T-helper 22 cell (primary cell): ENCODE results near the gene RBL2.

Experiments used
- DNase-seq: peaks from one replicate; pipeline ENCODE4 v3.0.0-alpha.2; 2020; ENCODE audit warnings: low read depth

The RBL2 gene

DNA sequence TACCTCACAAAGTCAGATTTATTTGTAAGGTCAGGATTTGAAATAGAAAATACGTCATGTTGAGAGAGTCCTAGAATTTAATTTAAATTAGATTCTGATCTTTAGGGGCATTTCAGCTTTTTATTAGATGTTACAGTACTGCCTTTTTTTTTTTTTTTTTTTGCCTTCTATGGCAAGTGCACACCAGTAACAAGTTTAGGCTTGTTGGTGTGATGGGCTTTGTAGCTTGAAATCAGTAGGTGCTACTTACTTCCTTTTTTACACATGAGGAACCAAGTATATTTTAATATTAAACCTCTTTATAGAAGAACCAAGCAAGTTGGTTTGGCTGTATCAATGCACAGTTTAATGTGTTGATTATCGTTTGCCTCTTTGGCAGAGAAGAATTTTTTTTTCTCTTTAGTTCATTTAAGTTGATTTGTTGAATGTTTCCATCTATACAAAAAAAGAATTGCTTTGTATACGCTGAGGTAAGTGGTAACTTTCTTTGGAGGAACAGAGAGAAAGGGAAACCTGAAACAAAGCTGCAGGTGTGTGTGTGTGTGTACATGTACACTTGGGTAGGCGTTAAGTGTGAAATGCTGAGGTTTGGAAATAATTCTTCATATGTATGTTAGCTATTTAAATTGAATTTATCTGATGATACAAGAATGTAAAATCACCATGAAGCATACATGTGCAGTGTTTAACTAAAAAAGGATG is 15.7 kb downstream of the RBL2 start:
- no peak for DNase-seq

DNA sequence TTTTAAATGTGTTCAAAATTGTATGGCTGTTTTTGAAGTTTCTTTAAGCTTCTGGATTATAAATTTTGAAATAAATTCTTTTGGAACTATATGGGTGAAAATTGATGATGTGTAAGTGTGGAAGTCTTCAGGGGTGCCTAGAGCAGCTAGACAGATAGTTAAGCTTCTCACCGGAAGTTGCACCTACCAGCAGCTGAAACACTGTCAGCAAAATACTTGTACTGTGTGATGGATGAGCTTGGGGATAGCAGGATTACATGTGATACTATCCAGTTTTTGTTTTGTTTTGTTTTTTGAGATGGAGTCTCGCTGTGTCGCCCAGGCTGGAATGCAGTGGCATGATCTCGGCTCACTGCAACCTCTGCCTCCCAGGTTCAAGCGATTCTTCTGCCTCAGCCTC is 19.7 kb downstream of the RBL2 start:
- DNase-seq: no peak

DNA sequence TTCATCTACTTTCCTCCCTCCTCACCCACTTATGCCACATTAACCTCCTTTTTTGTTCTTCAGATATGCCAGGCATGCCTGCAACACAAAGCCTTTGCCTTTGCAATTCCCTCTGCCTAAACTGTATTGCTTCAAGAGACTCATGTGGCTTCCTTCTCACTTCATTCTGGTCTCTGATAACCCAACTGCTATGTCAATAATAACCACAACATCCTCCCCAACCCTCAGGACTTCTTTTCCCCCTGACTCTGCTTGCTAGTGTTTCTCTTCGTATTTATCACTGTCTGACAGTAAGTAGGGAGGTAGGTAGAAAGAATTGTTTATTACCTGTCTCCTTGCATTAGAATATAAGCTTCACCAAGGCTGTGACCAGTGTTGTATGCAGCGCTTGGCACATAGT is 22.4 kb downstream of the RBL2 start:
- DNase-seq: peak; percentile 37

DNA sequence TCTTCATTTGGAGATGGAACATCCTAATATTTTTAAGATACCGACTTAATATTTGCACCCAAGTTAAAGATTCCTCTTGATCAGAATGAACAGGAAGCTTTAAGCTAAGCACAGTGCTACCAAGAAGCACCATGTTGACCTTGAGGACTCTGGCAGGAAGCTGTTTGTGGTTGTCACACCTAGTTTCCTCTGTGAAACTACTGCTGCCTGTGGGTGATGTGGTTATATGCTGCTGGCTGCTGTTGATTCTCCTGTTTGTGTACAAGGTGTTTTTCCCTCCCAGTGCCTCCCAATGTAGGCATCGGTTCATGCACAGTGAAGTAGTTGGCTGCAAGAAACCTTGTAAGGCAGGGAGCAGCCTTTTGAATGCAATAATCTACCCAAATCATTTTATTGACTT is 23.4 kb downstream of the RBL2 start:
- DNase-seq: peak; percentile 72

DNA sequence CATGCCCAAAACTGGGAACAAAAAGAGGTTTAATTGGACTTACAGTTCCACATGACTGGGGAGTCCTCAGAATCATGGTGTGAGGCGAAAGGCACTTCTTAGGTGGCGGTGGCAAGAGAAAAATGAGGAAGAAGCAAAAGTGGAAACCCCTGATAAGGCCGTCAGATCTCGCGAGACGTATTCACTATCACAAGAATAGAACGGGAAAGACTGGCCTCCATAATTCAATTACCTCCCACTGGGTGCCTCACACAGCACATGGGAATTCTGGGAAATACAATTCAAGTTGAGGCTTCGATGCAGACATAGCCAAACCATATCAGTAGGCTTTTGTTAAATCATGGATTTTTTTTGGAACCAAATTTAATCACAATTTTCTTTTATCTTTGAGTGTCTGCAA is 24.4 kb downstream of the RBL2 start:
- DNase-seq: no peak

DNA sequence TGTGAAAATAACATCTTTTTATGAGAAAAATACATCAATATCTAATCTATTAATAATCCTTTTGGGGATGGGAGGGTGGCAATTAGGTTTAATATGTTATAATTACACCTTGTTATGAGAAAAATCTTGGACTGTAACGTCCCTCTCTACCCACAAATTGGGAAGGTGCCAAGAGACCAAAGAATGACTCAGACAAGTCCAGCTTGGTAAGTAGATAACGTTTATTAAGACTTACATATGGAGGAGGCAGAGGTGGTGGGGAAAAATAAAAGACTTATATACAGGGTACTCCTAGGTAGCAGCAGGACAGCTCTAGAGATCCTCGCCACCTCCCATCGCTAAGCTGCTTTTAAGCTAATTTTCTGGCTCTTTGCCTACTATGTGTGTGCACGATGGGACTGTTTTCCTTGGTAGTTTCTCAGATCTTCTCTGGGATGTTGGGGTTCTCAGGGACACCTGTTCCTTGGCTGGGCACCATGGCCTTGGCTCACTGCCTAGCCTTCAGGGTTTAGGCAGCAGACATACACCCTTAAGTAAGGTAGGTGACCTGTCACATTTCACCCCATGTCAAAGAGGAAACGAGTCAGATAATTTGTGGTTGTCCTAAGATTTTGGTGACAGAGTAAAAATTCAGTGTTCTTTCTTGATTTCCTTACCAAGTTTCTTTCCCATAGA is 31.5 kb downstream of the RBL2 start:
- DNase-seq: no peak

DNA sequence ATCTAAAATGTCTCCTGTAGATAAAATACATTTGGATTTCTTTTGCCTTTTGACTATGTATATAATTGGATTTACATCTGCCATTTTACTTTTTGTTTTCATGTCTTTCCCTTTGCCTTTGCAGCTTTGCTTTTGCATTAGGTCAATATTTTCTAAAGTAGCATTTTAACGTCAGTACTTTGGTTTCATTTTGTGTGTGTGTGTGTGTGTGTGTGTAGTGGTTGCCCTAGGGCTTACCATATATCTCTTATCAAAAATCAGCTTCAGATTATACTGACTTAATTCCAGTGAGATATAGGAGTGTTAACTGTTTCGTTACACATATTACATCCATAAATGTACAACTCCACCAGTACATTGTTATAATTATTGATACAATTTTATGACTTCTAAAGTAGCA is 42.6 kb downstream of the RBL2 start:
- DNase-seq: no peak

DNA sequence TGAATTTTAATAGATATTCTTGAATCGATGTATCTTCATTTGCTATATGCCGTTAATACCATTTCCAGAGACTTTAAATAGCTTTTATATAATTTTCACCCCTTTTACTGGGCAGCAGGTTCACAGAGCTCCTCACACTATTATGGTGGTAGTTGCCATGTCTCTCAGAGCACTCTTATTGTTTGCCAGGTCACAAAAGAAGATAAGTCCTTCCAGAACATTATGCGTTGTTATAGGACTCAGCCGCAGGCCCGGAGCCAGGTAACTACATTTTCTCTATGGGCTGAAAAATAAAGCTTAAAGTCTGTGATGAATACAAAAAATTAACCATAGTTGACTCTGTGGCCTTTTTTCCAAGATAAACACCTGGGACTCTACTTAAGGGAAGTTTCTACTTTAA is 44.7 kb downstream of the RBL2 start:
- no peak for DNase-seq

DNA sequence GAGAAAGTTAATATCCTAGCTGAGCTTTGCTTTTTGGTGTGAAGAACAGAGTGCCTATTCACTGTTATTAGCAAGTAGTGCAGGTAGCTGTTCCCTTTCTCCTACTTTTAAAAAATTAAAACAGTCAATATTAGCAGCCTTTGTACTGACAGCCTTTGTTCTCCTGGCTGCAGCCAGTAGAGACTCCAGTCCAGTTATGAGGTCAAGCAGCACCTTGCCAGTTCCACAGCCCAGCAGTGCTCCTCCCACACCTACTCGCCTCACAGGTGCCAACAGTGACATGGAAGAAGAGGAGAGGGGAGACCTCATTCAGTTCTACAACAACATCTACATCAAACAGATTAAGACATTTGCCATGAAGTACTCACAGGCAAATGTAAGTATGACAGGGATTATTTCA is 46.1 kb downstream of the RBL2 start:
- no peak for DNase-seq

DNA sequence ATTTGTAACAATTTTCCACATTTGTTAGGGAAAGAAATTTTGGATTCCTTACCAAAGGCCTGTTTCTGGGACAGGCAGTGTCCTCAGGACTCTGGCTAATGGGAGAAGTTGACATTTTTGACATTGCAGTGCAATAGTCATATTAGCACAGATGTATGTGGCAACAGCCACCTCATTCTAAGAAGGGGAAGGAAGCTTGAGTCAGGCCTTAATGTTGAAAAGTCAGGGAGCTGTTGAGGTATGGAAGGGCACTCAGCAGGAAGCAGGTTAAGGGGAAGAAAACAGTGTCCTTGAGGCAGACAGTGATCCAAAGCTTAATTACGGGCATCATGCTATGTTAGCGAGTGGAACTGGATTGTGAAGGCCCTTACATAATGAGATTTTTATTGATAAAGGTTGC is 47.9 kb downstream of the RBL2 start:
- no peak for DNase-seq

DNA sequence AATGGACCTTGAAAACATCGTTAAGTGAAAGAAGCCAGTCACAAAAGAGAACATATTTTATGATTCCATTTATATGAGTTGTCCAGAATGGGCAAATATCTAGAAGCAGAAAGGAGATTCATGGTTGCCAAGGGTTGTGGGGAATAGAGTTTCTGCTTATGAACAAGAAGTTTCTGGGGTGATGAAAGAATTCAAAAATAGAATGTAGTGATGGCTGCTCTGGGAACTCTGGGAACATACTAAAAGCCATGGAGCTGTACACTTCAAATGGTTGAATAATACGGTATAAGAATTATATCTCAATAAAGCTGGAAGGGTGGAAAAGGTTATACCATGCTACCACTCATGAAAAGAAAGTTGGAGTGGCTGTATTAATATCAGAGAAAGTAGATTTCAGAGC is 50.3 kb downstream of the RBL2 start:
- DNase-seq: no peak

DNA sequence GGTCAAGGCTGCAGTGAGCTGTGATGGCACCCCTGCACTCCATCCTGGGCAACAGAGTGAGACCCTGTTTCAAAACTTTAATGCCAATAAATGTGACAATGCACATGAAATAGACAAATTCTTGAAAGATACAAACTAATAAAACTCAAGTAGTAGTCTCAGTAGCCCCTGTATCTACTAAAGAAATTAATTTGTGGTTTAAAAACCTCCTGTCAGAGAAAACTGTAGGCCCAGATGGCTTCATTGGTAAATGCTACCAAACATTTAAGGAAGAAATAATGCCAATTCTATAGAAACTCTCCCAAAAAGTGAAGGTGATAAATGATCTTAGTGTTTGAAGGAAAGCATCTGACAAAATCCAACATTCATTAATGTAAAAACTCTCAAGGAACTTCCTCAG is 52.0 kb downstream of the RBL2 start:
- no peak for DNase-seq

DNA sequence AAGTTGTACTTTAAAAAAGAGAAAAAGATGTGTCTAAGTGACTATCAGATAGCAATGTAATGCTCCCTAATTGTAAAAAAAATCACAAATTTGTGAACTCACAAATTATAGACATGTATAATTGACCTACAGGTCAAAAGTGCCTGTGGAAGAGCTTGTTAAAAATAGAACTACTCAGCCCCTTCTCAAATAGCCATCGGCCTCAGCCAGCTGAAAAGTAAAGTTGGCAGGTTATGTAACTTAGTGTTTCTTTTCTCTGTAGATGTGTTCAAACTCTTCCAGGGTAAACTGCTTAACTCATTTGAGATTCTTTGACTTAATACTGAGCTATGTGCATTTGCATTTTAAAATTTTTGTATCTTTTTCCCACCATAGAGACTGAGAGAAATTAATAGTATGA is 55.5 kb downstream of the RBL2 start:
- DNase-seq: no peak

DNA sequence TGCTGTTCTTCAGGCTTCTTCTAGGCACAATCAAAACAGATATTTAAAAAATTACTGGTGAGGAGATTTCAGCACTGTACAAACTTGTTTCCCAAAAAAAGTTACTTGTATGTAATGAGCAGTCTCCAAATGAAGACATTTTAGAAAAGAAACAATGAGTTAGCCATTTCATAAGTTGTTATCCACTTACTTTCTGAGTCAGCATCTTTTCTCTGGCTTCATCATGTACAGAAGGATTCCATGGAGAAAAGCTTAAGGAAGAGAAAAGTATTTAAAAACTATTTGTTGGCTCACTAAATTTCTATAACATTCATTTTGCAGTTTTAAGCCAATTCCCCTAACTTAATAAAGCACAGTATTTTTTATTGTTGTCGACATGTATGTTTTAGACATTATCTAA is 58.2 kb downstream of the RBL2 start:
- no peak for DNase-seq

DNA sequence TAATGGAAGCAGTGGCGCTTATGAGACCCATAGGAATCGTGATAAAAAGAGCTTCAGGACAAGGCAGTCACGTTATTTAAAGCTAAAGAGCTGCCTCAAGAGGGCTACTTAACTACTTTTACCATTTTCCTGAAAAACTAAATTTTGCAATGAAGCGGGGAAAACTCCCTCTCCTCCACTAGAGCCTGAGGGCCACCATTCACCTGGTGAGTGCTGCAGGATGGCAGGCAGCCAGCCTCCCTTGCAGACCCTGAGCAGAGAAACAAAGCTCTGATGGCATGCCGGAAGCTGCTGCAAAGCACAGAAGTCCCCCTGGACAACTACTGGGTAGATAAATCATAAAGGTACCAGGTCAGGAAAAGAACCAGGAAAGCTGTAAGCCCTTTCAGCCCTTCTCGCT is 60.4 kb downstream of the RBL2 start:
- DNase-seq: no peak

DNA sequence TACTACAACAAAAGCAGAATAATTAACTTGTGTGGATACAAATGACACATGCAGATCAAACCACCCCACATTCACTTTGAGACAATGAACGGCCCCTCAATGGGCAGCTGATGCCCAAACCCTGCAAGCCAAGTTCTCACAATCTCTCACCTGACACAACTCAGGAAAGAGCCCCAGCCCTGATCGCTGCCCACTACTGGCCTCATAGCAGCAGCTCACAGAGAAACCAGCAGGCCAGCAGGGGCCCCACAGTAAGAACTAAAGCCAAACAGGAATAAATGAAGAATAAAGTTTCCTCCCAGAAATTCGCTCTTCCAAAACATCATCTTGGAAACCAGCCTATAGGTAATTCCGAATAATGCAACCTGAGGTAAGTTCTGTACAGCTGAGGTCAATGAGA is 61.1 kb downstream of the RBL2 start:
- DNase-seq: no peak

DNA sequence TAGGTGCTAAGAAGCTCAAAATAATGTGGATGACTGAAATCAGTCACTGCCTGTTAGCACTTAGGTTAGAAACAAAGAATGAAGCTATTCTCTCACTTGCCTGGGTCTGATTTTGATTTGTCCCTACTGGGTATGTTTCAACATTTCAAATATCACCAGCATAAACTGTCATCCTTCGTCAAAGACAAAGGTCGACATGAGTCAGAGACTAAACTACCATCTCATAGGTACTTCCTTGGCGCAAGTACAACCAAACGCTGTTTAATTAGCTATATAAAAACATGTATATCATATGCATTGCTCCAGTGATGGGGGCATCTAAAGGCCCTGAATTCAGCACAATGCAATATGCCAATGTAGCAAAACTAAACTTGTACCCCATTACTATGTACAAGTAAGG is 64.7 kb downstream of the RBL2 start:
- no peak for DNase-seq

DNA sequence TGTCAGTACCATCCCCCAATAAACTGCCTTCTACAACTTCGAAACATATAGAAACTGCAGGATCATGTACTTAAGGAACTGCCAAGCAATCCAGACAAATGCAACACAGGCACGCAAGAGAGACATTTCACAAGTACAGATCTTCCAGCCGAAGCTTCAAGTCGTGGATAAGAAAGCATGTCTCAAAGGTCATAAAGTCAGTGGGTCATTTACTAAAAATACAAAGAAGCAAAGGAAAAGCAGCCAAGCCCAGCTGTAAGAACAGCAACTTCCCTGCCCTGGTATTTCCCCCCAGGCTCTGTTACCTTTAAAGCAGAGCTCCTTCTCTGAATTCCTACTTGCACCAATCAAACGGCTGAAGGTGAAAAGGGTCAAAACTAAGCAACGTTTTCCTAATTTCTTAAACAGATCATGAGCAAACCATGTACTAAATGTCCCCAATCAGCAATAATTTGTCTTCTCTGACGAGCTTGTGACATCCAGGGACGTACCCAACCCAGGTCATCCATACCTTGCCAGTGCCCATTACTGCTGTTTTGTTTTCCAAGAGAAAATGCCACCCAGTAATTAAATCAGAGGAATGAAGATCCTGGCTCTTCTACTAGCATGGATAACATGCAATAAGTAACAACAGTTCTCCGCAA is 67.1 kb downstream of the RBL2 start:
- no peak for DNase-seq

DNA sequence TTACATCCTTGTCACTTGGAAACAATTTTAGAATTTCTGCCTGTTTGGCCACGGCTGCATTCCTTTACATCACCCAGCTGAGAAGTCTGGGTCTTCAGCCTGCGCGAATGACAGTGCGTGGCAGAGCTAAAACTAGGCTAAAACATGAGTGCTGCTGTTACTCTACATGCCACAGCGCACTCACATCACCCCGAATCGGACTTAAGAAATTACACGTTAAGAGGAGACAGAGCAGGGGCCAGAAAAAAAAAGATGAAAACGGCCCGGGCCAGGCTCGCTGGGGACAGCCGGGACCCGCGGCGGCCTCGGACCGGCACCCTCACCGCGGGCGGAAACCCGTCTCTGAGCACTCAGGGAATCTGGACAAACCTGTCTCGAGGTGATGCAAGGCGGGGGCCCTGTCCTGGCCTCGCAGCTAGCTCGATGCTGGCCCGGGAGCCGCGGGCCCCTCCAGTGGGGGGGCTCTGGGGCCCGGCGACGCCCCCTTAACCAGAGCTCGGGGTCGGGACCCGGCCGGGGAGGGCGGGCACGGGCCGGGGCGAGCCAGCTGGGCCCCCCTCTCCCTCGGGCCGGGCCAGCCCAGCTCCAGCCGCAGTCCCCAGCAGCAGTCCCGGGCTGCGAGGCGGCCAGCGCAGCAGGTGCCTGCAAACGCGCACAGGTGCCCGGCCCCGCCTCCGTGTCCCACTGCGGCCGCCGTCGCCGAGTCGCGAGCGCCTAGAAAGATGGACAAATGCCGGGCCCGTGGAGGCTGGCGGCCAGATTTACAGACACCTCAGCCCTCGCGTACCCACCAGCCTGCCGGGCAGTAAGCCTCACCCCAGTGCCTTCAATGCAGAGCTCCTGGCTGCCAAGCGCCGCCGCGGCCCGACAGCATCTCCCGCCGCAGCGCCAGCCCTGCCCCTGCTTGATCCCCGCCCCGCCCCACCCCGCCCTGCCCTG is 68.3 kb downstream of the RBL2 start, which contains the start of gene AKTIP:
AKTIP (minus strand) TSS at position 879 of the 939 bp plus-strand sequence. CDS start 2,950 bp downstream, outside the sequence.
- no peak for DNase-seq

DNA sequence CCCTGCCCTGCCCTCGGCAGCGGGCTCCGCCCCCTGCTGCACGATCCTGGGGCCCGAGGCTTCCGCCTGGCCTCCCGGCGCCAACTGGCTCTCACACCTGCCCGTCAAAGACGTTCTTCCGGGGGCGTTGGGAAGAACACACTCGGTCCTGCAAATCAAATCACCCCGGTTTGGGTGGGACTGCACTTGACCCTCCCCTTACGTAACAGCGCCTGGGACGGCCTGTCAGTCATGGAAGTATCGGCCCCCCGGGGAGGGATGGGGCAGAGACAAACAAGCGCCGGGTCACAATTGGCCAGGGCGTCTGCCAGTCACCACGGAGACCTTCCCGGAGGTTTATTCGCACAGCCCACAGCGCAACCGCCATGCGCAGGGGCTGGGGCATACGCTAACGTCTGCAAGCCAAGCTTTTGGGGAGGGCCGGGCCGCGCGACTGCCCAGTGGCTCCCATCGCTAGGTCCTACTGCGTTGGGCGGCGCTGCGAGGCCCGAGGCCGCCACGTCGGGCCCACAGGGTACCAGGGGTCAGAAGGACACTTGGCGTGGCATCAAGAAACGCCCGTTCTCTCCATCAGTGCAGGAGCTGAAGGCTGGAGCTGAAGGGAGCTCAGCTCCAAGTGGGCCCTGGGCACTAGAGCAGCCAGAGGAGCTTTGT is 69.1 kb downstream of the RBL2 start:
- peak; percentile 100 for DNase-seq

DNA sequence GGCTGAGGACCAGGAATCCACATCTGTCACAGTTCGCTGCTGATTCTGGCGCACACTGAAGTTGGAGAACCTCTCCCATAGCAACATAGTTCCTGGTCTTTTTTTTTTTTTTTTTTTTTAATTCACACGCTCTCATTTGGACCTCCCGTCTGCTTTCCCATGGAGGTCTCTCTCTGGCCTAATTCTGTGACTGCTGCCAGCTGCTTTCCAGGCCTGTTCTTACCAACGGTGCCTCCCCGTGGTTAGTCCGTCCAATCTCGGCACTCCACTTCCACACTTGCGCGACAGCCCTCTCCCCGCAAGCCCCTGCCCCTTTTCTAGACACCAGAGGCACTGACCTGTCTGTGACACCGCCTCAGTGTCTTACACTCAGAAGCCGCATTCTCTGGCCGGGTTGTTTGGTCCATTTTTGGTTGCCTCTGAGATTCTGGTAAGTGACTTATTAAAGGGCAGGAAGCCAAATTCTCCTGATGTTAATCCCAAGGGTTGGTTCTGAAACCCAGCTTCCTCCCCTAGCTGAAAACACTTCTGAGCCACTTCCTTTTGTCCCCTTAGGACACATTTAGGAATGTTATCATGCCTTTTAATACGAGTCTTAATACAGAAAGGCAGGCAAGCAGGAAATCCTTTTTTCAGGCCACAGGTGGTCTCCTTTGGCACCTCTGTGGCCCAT is 69.9 kb downstream of the RBL2 start:
- DNase-seq: no peak
